Astrocyte (in vitro differentiated cells and primary cell): ENCODE data around the gene SLC25A48. TPM values are rescaled to one million over a fixed set of nuclear protein-coding genes. Genes with fewer than 3 reads are reported as not detected.

ENCODE experiments used
- DNase-seq: peaks from one replicate; pipeline ENCODE4 v3.0.0-alpha.2; 2010; ENCODE audit warnings: low read depth
- FAIRE-seq: peaks from 2 replicates; lab custom pipeline; 2011; peaks lifted over from hg19 to GRCh38; lab: Jason Lieb, UNC
- H2AFZ ChIP-seq: 2 replicates; pipeline ENCODE4 v1.6.0; 2012; ENCODE audit warnings: low read depth, low read length, inconsistent platforms
- H3K27ac ChIP-seq: 2 replicates; pipeline ENCODE4 v1.5.1; 2011; ENCODE audit warnings: low read depth, low read length, inconsistent platforms
- H3K27me3 ChIP-seq: 2 replicates; pipeline ENCODE4 v1.6.0; 2011; ENCODE audit warnings: low read length, inconsistent platforms; ENCODE audit not compliant: insufficient read depth
- H3K36me3 ChIP-seq: 2 replicates; pipeline ENCODE4 v1.5.1; 2011; ENCODE audit warnings: low read length, inconsistent platforms; ENCODE audit not compliant: insufficient read depth
- H3K4me1 ChIP-seq: 2 replicates; pipeline ENCODE4 v1.5.1; 2011; ENCODE audit warnings: low read length, inconsistent platforms; ENCODE audit not compliant: insufficient read depth
- H3K4me2 ChIP-seq: 2 replicates; pipeline ENCODE4 v1.6.0; 2012; ENCODE audit warnings: low read length, inconsistent platforms
- H3K4me3 ChIP-seq: 2 replicates; pipeline ENCODE4 v1.5.1; 2011; ENCODE audit warnings: low read depth, mild to moderate bottlenecking, low read length, inconsistent platforms; ENCODE audit not compliant: insufficient read depth
- H3K79me2 ChIP-seq: 2 replicates; pipeline ENCODE4 v1.6.0; 2012; ENCODE audit warnings: mild to moderate bottlenecking, low read length, inconsistent platforms; ENCODE audit not compliant: insufficient read depth
- H3K9ac ChIP-seq: 2 replicates; pipeline ENCODE4 v1.6.0; 2012; ENCODE audit warnings: mild to moderate bottlenecking, low read length, inconsistent platforms
- H3K9me3 ChIP-seq: 2 replicates; pipeline ENCODE4 v1.5.1; 2012; ENCODE audit warnings: low read depth, mild to moderate bottlenecking, low read length, inconsistent platforms; ENCODE audit not compliant: insufficient read depth
- H4K20me1 ChIP-seq: 2 replicates; pipeline ENCODE4 v1.6.0; 2012; ENCODE audit warnings: low read length, inconsistent platforms; ENCODE audit not compliant: insufficient read depth
- H3K27ac Mint-ChIP-seq: one replicate; pipeline ENCODE4 v1.8.0; 2021; ENCODE audit warnings: mild to moderate bottlenecking, mixed read lengths; ENCODE audit not compliant: unreplicated experiment
- H3K27me3 Mint-ChIP-seq: one replicate; pipeline ENCODE4 v1.8.0; 2021; ENCODE audit warnings: low read depth, mixed read lengths; ENCODE audit not compliant: unreplicated experiment
- H3K36me3 Mint-ChIP-seq: one replicate; pipeline ENCODE4 v1.8.0; 2021; ENCODE audit warnings: low read depth, mixed read lengths; ENCODE audit not compliant: unreplicated experiment
- H3K4me1 Mint-ChIP-seq: one replicate; pipeline ENCODE4 v1.8.0; 2021; ENCODE audit warnings: low read depth, mixed read lengths; ENCODE audit not compliant: unreplicated experiment
- H3K4me3 Mint-ChIP-seq: one replicate; pipeline ENCODE4 v1.8.0; 2021; ENCODE audit warnings: mild to moderate bottlenecking, moderate library complexity, mixed read lengths; ENCODE audit not compliant: unreplicated experiment
- H3K9me3 Mint-ChIP-seq: one replicate; pipeline ENCODE4 v1.8.0; 2021; ENCODE audit warnings: mild to moderate bottlenecking, mixed read lengths; ENCODE audit not compliant: unreplicated experiment
- EZH2 ChIP-seq: IDR thresholded peaks from 2 replicates; pipeline ENCODE4 v1.6.1; 2012; ENCODE audit warnings: mild to moderate bottlenecking, low read length, inconsistent platforms; ENCODE audit not compliant: insufficient read depth
- total RNA-seq: library from RNA; stranded (reverse); gene quantifications from 2 replicates; pipeline ENCODE4 v1.2.1, GENCODE V29; 2021
- TF ChIP-seq, protein P1 (sequence below): IDR thresholded peaks from 2 replicates; pipeline ENCODE4 v1.5.1; 2011; ENCODE audit warnings: low read depth, mild to moderate bottlenecking, inconsistent platforms, low read length, moderate library complexity; ENCODE audit not compliant: insufficient read depth

SLC25A48 gene
- total RNA-seq, 1 donor from 2014 or later: not detected

DNA sequence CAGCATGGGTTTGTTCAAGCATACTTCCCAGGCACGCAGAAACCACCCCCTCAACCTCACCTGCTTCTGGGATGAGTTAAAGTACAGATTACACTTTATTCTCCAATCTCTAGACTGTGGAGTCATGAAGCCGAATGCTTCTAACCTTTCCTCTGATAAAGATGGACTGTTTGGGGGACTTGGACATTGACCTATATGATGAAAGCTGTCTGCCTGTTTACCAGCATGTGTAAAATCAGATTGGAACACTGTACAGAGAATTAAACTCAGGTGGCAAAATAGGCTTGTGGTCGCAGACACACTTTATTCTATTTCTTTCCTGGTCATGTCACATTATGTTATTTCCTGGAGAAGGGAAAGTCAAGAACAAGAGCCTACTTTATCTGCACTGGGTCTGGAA lies 35.5 kb downstream of the SLC25A48 start:
- H3K9me3 ChIP-seq: no peaks in the 10 kb centered on the region
- no peak overlapping the region for H3K4me3 ChIP-seq
- H3K36me3 Mint-ChIP-seq: no peaks in the 10 kb centered on the region
- no peaks in the 10 kb centered on the region for H3K79me2 ChIP-seq
- H3K4me2 ChIP-seq: no peak overlapping the region
- H4K20me1 ChIP-seq: no peaks in the 10 kb centered on the region
- H3K27me3 Mint-ChIP-seq: peaks cover 42% of the 10 kb centered on the region
- no peaks in the 10 kb centered on the region for H3K4me1 ChIP-seq
- no peak overlapping the region for H2AFZ ChIP-seq
- H3K27ac ChIP-seq: no peak overlapping the region
- DNase-seq: no peak
- no peaks in the 10 kb centered on the region for H3K9me3 Mint-ChIP-seq
- FAIRE-seq: no peak
- no peaks in the 10 kb centered on the region for H3K36me3 ChIP-seq
- H3K4me1 Mint-ChIP-seq: no peaks in the 10 kb centered on the region
- no peak overlapping the region for H3K27ac Mint-ChIP-seq
- H3K4me3 Mint-ChIP-seq: no peak overlapping the region
- no peak overlapping the region for H3K9ac ChIP-seq
- TF ChIP-seq EZH2: no peak
- TF ChIP-seq, protein P1, sequence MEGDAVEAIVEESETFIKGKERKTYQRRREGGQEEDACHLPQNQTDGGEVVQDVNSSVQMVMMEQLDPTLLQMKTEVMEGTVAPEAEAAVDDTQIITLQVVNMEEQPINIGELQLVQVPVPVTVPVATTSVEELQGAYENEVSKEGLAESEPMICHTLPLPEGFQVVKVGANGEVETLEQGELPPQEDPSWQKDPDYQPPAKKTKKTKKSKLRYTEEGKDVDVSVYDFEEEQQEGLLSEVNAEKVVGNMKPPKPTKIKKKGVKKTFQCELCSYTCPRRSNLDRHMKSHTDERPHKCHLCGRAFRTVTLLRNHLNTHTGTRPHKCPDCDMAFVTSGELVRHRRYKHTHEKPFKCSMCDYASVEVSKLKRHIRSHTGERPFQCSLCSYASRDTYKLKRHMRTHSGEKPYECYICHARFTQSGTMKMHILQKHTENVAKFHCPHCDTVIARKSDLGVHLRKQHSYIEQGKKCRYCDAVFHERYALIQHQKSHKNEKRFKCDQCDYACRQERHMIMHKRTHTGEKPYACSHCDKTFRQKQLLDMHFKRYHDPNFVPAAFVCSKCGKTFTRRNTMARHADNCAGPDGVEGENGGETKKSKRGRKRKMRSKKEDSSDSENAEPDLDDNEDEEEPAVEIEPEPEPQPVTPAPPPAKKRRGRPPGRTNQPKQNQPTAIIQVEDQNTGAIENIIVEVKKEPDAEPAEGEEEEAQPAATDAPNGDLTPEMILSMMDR: no peak
- peaks cover 18% of the 10 kb centered on the region for H3K27me3 ChIP-seq

DNA sequence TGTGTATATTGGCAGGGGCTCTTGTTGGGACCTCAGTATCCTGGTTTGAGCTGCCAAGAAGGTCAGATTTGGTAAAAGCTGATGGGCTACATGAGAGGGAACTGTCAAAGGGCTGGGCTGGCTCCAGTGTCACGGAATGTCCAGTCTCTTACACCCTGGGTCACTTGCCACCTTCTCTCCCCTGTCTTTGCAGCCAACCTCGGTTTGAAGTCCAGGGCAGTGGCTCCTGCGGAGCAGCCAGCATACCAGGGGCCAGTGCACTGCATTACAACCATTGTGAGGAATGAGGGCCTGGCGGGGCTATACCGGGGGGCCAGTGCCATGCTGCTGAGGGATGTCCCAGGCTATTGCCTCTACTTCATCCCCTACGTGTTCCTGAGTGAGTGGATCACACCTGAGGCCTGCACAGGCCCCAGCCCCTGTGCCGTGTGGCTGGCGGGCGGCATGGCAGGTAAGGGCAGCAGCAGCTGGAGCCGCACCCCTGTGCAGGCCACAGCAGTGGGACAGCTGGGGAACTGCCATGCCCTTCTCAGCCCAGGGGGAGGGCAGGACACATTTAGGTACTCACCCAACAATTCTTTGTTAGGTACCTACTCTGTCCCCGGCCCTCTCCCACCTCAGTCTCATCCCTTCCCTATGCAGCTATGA lies 36.9 kb downstream of the SLC25A48 start:
- no peaks in the 10 kb centered on the region for H3K79me2 ChIP-seq
- Mint-ChIP-seq H3K9me3 (no peaks in the 10 kb centered on the region), H3K27me3 (peaks cover 45% of the 10 kb centered on the region), H3K4me3 (no peak overlapping the region), H3K27ac (no peak overlapping the region), H3K4me1 (no peaks in the 10 kb centered on the region), H3K36me3 (no peaks in the 10 kb centered on the region)
- H3K4me3 ChIP-seq: no peak overlapping the region
- TF ChIP-seq, protein P1: no peak
- no peak for TF ChIP-seq EZH2
- H3K36me3 ChIP-seq: no peaks in the 10 kb centered on the region
- DNase-seq (no peak), FAIRE-seq (no peak)
- no peak overlapping the region for H3K9ac ChIP-seq
- no peaks in the 10 kb centered on the region for H3K9me3 ChIP-seq
- no peaks in the 10 kb centered on the region for H3K4me1 ChIP-seq
- H2AFZ ChIP-seq: no peak overlapping the region
- H3K27me3 ChIP-seq: peaks cover 26% of the 10 kb centered on the region
- no peak overlapping the region for H3K4me2 ChIP-seq
- H4K20me1 ChIP-seq: no peaks in the 10 kb centered on the region
- no peak overlapping the region for H3K27ac ChIP-seq

DNA sequence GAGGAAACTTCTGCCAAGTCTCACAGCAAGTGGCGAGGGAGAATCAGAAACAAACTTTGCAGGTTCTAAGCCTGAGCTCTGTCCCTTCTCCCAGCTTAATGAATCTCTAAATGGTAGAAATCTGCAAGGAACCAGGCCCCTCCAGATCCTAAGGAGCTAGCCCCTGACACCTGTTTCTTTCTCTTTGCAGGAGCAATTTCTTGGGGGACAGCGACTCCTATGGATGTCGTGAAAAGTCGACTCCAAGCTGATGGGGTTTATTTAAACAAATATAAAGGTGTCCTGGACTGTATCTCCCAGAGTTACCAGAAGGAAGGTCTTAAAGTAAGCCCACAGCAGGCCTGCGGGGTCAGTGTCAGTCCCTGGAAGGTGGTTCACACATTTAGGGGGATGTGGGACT lies 39.4 kb downstream of the SLC25A48 start:
- Histone ChIP-seq H3K9me3 (no peaks in the 10 kb centered on the region), H4K20me1 (no peaks in the 10 kb centered on the region), H3K4me2 (no peak overlapping the region), H3K4me3 (no peak overlapping the region), H3K27ac (no peak overlapping the region), H3K27me3 (peaks cover 26% of the 10 kb centered on the region), H3K9ac (no peak overlapping the region), H2AFZ (no peak overlapping the region), H3K79me2 (no peaks in the 10 kb centered on the region), H3K4me1 (no peaks in the 10 kb centered on the region), H3K36me3 (no peaks in the 10 kb centered on the region)
- H3K27me3 Mint-ChIP-seq: peaks cover 48% of the 10 kb centered on the region
- H3K4me3 Mint-ChIP-seq: no peak overlapping the region
- peaks cover 11% of the 10 kb centered on the region for H3K4me1 Mint-ChIP-seq
- DNase-seq: no peak
- FAIRE-seq: no peak
- TF ChIP-seq EZH2: no peak
- TF ChIP-seq, protein P1: no peak
- peaks cover 2% of the 10 kb centered on the region for H3K9me3 Mint-ChIP-seq
- no peaks in the 10 kb centered on the region for H3K36me3 Mint-ChIP-seq
- no peak overlapping the region for H3K27ac Mint-ChIP-seq
